HG02798 (cell line): ENCODE results near the gene SPATA4.
"Not testable (repeated sequence)": the region's sequence is repeated elsewhere in the genome, so short reads cannot be mapped to it uniquely, and the experiment has no call there.

Experiments
- ATAC-seq: cut with Tn5 transposase; IDR thresholded peaks from one replicate; pipeline ENCODE4 v1.9.1; 2021; ENCODE audit warnings: mild to moderate bottlenecking; ENCODE audit not compliant: unreplicated experiment, poor library complexity

Gene SPATA4

DNA sequence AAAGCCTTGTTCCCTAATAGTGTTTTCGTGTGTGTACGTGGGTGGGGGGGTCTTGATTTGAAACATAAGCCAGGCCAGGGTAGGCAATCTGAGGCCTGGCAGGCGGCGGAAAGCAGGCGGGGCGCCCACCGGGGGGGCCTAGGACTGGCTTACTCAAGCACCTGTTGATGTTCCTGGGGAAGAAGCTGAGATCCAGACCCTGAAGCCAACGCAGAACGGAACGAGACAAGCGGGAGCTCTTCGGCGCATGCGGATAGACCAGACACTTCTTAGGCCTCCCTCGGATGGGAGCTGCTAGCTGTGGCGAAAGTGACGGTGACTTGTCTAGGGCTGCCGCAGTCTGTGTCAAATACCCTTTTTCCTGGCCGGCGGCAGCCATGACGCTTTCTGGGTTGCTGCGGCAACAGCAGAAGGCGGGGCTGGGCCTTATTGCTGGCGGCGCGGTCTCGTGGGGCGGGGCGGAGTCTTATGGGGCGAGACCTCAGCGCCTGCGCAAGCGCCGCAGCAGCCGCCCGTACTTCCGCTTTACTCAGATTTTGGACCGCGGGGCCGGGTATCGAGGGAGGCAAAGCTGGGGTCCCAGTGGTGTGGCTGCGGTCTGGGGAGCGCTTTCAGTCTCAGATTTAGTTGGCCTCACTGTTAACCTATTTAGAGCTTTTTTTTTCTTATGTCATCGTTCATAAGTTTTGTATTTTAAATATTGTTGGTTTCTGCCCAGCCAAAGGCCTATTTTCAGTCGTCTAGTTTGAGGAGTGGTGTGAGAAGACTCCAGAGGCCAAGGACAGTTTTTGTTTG, at the start of gene SPATA4:
TSS of gene SPATA4 (minus strand) at position 402 of the 795 bp plus-strand sequence. CDS start at position 379, 23 bp downstream.
- peak; percentile 98 for ATAC-seq

DNA sequence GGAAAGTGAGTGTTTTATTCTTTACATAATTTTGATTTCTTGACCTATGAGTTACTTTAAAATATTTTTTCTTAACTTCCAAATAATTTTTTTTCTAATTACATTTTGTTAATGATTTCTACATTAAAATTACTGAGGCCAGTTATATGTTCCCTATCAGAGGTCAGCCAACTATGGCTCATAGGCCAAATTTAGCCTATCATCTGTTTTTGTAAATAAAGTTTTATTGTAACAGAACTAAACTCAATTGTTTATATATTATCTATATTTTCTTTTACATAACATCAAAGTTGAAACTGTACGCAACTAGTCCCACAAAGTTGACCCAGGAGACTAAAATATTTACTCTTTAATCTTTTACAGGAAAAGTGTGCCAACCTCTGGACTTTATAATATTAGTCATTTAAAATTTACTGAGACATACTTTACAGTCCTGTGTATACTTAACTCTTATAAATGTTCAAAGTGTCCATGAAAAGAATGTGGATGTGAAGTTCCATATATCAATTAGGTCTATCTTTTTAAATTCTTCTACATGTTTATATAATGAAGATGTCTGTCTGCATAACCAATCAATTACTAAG, 47.5 kb upstream of the SPATA4 start:
- no peak for ATAC-seq

DNA sequence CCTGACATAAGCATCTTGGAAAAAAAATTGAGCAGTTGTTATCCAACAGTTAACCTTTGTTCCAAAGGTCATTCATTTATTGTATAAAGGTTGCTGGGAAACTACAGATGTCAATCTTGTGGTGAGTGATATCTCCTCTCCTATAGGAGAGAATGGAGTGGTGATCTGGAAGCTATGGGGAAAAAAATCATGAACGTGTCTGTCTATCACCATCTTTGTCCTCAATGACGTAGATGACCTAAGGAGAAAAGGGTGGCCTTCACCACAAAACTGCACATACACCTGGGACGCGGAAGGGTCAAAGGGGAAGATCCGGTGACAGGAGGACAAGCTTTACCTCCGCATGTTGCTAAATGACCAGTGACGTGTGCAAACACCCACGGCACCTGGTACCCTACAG, 46.3 kb upstream of the SPATA4 start:
- no peak for ATAC-seq

DNA sequence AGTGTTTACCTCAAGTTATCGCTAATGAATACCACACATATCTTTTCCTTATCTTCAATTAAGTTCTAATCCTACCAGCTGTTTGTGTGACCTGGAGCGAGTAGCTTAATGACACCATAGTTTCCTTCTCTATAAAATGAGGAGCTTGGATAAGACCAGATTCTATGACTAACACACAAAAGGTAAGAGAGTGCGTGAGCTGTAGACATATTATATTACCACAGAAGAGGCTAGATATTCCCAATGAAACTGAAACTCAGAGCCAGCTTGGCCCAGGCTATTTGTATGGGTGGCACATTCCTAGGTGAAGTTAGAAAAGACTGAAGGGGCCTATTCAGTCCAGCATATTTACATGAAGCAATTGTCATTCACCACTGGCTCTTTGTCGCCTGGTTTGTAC, 43.4 kb upstream of the SPATA4 start:
- ATAC-seq: no peak

DNA sequence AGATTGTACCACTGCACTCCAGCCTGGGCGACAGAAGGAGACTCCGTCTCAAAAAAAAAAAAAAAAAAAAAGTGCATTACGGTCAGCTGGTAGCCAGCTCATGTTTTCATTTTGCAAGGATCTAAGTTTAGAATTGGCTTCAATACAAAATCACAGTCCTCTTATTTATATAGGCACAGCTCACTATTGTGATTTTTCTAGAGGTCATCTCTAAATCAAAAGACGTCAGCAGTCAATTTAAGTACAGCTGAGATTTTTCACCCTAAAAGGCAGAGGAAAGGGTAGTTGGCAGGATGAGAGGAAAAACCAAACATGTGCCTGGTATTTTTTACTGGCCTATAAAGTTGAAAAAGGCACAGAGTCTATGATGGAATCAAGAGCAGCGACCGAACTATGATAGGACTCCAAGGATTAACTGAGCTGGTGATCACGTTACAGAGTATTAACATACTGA, 42.8 kb upstream of the SPATA4 start:
- no peak for ATAC-seq

DNA sequence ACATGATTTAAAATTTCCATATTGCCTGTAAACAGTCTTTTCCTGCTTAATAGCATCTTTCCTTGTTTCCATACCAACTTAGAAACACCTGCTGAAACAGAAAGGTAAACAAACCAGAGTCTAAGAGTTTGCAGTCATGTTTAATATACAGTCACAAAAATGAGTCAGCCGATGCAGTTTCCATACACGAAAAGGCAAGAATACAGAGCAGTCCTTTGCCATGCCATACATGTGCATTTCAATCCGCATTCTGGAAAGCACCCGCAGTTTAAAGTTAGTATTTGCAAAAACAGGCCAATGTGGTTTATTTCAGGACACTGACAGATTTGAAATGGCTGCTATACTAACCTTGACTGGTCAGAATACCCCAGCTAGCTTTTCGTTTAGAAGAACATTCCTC, 41.6 kb upstream of the SPATA4 start:
- ATAC-seq: no peak

DNA sequence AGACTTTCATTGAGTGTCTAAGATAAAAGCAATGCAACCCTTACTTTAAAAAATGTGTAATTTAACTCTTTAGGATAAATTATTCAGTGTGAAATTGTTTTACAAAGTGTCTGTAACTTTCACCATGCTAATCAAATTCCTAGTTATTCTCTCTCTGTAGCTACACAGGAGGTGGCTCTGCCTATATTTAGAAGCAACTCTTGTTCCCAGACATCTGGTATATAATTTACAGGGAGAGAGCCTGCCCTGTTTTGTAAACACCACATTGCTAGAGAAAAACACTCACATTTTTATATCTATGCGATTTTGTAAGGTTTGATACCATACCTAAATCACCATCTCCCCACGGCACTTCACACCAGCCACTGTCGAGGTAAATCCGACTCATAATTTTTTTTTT, 35.5 kb upstream of the SPATA4 start:
- no peak for ATAC-seq

DNA sequence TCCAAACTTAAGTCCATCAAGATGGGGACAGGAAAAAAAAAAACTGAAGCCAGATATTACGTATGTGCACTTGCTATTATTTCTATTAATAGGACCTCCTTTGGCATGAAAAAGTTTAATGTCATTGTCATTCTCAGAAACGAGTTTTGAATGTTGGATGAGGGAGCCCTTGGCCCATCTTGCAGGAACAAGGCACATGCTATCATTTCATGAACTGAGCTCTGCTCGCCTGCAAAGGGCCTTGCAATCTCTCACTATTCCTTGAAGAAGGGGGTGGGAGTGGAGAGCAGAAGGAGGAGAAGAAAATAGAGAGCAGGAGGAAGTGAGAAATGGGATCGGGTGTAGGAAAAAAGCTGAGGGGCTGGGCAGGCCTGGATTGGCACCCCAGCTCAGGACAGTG, 34.3 kb upstream of the SPATA4 start:
- ATAC-seq: no peak

DNA sequence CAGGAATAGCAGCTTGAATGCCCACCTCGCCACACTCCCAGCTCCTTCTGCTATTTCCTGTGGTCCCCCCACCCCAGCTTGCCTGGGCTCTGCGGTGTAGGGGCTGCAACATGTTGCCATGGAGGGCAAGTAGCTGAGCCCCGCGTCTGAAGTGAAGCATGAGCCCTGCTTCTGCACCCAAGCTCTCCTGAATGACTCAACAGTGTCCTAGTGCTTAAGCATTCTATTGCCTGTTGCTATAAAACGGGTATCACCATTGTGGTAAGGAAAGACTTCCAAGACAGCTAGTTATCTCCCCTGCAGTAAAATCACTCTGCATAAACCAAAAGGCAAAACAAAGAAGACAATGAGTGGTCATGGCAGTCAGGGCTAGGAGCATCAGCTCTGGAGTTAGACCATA, 31.4 kb upstream of the SPATA4 start:
- no peak for ATAC-seq

DNA sequence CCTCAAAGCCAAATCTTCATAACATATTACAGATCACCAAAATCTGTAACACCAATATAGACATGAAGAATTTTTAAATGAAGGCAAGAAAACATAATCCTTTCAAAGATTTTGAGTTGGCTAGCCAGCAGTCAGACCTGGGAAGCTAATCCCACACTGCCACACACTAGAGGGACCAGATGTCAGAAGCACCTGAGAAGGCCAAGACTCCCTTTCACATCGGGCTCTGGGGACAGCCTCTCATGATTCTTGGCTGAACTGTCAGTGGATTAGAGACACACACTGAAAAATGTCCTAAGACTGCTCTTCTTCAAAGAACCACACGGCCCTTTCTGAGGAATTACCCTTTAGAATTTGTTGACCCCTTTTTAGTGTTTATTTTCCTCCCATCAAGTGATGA, 28.2 kb upstream of the SPATA4 start:
- no peak for ATAC-seq

DNA sequence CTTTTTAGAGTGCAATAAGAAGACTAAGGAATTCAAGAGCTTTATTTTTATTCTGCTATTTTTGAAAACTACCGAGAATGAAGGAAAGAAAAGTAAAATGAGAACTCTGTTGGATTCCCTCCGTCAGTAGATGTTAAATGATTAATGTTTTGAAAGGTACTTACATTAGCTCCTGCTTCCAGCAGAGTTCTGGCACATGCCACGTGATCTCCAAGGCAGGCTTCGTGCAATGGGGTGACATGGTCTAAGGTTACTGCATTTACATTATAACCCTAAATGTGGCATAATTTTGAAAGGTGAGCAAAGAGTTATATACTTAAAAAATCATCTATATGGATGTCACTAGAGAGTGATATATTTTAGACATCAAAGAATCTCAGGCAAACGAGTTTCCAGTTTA, 26.8 kb upstream of the SPATA4 start:
- ATAC-seq: no peak

DNA sequence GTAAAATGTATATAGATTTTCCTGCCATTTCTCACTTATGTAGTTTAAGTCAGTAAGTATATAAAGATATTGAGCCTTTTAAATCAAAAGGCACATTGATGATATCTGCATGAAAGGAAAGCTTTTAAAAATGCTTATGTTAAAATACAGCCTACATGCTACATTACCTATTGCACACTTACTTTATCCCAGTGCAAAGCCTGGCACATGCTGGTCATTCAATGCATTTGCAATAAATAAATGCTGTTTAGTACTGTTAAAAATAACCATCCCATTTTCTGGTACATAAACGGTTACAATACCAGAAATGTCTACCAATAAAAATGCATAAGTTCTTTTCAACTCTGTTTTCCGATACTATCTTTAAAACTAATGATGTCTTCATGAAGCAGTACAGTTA, 22.1 kb upstream of the SPATA4 start:
- ATAC-seq: no peak

DNA sequence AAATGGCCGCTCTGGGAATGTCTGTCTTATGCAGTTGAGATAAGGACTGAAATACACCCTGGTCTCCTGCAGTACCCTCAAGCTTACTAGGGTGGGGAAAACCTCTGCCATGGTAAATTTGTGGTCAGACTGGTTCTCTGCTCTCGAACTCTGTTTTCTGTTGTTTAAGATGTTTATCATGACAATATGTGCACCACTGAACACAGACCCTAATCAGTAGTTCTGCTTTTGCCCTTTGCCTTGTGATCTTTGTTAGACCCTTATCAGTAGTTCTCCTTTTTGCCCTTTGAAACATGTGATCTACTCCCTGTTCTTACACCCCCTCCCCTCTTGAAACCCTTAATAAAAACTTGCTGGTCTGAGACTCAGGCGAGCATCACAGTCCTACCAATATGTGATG, 17.0 kb upstream of the SPATA4 start:
- ATAC-seq: not testable (repeated sequence)

DNA sequence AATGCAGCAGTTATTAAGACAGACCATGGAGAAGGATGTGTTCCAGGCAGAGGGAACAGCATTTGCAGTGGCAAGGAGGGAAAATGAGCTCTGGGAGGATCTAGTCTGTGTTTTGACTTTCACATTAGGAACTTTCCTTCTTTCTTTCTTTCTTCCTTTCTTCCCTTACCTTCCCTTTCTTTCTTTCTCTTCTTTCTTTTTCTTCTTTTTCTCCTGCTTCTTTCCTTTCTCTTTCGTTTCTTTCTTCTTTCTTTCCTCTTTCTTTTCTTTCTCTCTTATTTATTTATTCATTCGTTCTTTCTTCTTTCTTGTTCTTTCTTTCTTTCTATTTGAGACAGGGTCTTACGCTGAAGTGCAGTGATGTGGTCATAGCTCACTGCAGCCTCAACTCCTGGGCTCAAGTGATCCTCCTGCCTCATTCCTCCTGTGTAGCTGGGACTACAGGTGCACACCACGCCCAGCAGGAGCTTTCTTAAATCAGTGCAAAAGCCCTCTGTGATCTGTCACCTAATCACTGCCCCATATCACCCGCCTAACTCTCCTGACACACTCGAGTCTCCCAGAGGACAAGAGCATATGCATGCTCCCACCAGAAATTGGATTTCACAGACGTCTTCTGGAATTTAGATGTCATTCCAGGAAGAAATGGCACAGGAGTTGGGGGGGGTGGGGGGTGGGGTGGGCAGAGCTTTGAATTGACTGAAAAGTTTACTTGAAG, 15.4 kb upstream of the SPATA4 start:
- no peak for ATAC-seq

DNA sequence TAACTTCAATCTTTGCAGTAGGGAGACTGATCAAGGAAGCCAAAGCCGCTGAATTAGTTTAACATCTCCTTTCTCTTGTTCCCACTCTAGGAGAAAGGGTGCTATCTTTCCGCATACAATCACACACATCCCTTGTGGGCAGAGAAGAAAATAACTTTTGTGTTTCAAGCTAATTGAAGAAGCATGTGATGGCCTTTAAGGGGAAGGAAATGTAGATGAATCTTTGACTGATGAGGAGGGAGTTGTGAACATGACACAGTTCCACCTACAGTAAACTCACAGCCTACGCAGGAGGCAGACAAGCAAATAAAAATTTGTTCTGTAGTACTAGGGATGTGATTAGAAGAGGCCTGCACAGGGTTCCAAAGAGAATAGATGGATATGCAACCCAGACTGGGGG, 14.7 kb upstream of the SPATA4 start:
- no peak for ATAC-seq

DNA sequence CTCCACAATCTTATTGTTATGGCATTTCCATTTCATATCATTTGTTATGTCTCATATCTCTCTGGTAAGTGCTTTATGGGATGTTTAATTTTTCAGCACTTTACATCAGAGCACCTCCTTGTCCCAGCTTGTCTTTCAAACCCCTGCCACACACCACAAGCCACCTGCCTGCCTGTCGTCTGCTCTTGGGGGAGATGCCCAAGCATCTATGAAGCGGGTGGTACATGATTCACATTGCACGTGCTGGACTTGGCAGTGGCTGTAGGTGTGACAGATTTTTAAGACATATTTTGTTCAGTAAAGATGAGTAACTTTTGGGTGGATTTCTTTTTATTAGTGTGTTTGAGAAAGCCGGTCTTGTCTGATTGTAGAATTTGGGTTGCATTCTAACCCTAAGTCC, 14.2 kb upstream of the SPATA4 start:
- no peak for ATAC-seq

DNA sequence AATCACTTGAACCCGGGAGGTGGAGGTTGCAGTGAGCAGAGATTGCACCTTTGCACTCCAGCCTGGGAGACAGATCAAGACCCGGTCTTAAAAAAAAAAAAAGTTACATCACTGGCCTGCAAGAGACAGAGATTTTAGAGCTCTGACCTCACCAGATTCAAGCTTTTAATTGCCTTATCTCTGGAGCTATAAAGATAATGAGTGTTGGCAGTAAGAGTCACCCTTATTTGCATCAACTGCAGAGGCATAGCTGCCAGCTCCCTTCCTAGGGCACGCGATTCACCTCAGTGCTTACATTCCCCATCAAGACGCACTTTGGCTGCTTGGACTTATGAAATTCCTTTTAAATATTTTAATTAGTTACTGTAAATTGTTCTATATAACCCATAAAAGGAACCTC, 12.5 kb upstream of the SPATA4 start:
- ATAC-seq: no peak

DNA sequence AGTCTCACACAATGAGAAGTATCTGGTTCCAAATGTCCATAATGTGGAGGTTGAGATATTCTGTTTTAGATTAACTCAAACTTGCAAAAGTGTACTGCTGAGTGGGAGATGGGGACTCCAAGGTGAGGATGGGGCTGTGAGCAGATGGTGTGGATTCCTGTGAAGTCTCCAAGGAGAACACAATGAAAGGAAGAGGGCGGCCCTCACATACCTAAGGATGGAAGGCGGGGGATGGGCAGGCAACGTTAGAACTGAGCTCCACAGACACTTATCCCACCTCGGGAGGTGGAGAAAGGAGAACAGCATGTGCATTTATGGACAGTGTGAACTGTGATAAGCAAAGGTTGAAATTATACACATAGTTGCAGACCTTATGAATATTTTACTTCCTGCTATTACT, 9.9 kb upstream of the SPATA4 start:
- no peak for ATAC-seq

DNA sequence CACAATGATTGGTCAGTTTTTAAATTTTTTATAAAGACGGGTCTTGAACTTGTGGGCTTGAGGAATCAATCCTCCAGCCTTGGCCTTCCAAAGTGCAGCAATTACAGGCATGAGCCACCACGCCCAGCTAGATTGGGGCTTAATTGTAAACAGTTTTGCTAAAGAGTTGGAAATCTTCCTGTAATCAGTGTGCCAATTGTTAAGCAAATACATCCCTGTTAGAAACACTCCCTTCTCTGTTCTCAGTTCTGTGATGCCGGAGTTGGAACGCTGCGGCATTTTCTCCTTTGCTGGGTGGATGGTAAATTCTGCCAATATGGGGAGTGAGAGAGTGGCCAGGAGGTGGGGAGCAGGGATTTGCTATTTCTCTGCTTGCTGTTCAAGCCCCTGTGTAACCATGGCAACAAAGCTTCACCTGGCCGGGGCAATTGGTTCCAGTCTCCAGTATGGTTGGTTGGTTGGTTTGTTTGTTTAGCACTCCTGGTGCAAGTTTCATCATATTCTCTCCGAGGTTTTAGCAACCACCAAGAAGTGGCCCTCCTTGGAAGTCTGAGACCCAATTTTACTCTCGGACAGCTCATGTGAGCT, 3.0 kb upstream of the SPATA4 start:
- ATAC-seq: no peak

DNA sequence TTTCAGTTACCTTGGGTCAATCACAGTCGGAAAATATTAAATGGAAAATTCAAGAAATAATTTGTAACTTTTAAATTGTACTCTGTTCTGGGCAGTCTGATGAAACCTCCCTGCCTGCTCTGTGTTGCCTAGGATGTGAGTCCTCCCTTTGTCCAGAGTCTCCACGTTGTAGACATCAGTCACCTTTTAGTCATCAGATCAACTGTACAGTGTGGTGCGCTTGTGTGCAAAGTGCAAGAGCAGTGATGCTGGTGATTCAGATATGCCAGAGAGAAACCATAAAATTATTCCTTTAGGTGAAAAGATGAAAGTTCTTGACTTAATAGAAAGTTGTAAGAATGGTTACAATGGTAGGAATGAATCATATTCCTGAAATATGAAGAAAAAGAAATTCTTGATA, 1.4 kb downstream of the SPATA4 start:
- ATAC-seq: no peak

DNA sequence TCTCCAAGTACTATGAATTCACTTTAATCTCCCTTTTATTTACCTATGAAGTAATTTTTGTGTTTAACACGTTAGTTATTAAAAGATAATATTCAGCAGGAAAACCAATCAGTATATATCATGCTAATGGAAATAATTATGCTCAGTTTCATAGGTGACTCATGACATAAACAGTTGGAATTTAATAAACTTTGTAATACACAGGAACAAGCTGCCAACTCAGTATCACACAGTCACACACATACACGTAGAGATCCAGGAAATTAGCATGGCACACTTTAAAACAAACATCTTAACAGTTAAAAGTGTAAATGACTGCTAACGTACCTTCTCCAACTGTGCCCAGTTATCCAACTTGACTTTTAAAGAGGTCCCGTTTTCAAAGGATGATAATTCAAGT, 2.3 kb downstream of the SPATA4 start:
- ATAC-seq: no peak
